NCI-H460 (cell line): ENCODE results near the gene FGFBP3. TPM values are rescaled to one million over a fixed set of nuclear protein-coding genes. Genes with fewer than 3 reads are reported as not detected.

Experiments
- DNase-seq: peaks from one replicate; pipeline ENCODE4 v3.0.0-alpha.2; 2016; ENCODE audit warnings: low read depth; ENCODE audit errors: extremely low read depth
- small RNA-seq, 2 experiments: library from RNA; depleted of rRNA; stranded (forward); fragments of <200 nt; gene quantifications; one replicate each; pipeline ENCODE3, GENCODE V24; 2014
- total RNA-seq: library from RNA; depleted of rRNA; stranded (reverse); fragments of >200 nt; shearing (Covaris generic); gene quantifications from 2 replicates; pipeline ENCODE4 v1.2.3, GENCODE V29; 2014; rRNA removed

Gene FGFBP3
- total RNA-seq, 1 experiment from 2014 or later = 2.1 TPM

- no peak for DNase-seq
Measured at GRCh38 chr10:91860885-91861284, 48.4 kb downstream of the FGFBP3 start.

GRCh38 chr10:91856637-91857036, 52.6 kb downstream of the FGFBP3 start:
- DNase-seq = peak; percentile 3

Small RNA genes within 50 kb of the gene (small RNA-seq; reads per million reads assigned to genes)
- 0 reads per million in 2 experiments for gene AL359198.2

Other genes starting within 250 kb of the FGFBP3 start
- 27.4 and 33.8 TPM in 2 replicates for gene TNKS2, start 111.1 kb downstream of the FGFBP3 start, total RNA-seq
- 43.2 and 52.8 TPM in 2 replicates for gene BTAF1, start 14.3 kb upstream of the FGFBP3 start, total RNA-seq